IMR-90 (cell line): Measurements from ENCODE around the gene BHLHA15. TPM values are rescaled to one million over a fixed set of nuclear protein-coding genes. Genes with fewer than 3 reads are reported as not detected.

Source experiments
- ATAC-seq: fragments of 200-7000 bp; cut with Tn5 transposase; 2 replicates; pipeline ENCODE4 v1.9.1; 2020; ENCODE audit warnings: low read depth, mild to moderate bottlenecking, moderate library complexity
- BruUV-seq: library from RNA; stranded (reverse); fragments of 400-500 nt; replicated peaks from 2 replicates; lab custom pipeline; 2021; lab: Mats Ljungman, UMichigan
- CTCF ChIA-PET: fragments of 300-600 bp; formaldehyde crosslinking; extraction: SDS; loops from one replicate; lab custom pipeline; 2021; ENCODE audit warnings: antibody characterized with exemption; lab: Yijun Ruan, JAX
- POLR2A ChIA-PET: fragments of 300-600 bp; sonication (Branson Sonifier 250); formaldehyde crosslinking; loops from one replicate; lab custom pipeline; 2022; ENCODE audit warnings: antibody characterized with exemption; ENCODE audit not compliant: unreplicated experiment; lab: Charles Lee
- DNase-seq: peaks from one replicate; pipeline ENCODE4 v3.0.0; 2013
- H2AFZ ChIP-seq: replicated peaks from 2 replicates; pipeline ENCODE3; 2013; ENCODE audit warnings: low read length, mild to moderate bottlenecking; ENCODE audit not compliant: poor library complexity
- H2AK5ac ChIP-seq: 2 replicates; pipeline ENCODE4 v1.6.1; 2013; ENCODE audit warnings: low read depth, low read length, inconsistent platforms
- H2AK9ac ChIP-seq: replicated peaks from 2 replicates; pipeline ENCODE3; 2013; ENCODE audit warnings: mild to moderate bottlenecking, low read depth, low read length, moderate library complexity; ENCODE audit not compliant: poor library complexity
- H2BK120ac ChIP-seq: 2 replicates; pipeline ENCODE4 v1.6.1; 2013; ENCODE audit warnings: low read depth, low read length, inconsistent platforms
- H2BK15ac ChIP-seq: 3 replicates; pipeline ENCODE4 v1.6.1; 2013; ENCODE audit warnings: low read depth, low read length, inconsistent platforms
- H2BK20ac ChIP-seq: 2 replicates; pipeline ENCODE4 v1.6.1; 2013; ENCODE audit warnings: low read depth, mild to moderate bottlenecking, inconsistent platforms, low read length, moderate library complexity
- H2BK5ac ChIP-seq: 2 replicates; pipeline ENCODE4 v1.6.1; 2013; ENCODE audit warnings: mild to moderate bottlenecking, low read depth, low read length, inconsistent platforms; ENCODE audit not compliant: poor library complexity, severe bottlenecking
- H3K14ac ChIP-seq: replicated peaks from 2 replicates; pipeline ENCODE4 v1.6.1; 2013; ENCODE audit warnings: low read depth, low read length, inconsistent platforms
- H3K18ac ChIP-seq: 2 replicates; pipeline ENCODE4 v1.6.1; 2013; ENCODE audit warnings: low read depth, low read length, control low read depth
- H3K23ac ChIP-seq: 2 replicates; pipeline ENCODE4 v1.6.1; 2013; ENCODE audit warnings: low read depth, low read length, inconsistent platforms
- H3K27ac ChIP-seq: 2 replicates; pipeline ENCODE4 v1.5.1; 2013; ENCODE audit warnings: mild to moderate bottlenecking, control low read depth, low read length; ENCODE audit not compliant: insufficient read depth
- H3K27me3 ChIP-seq: 2 replicates; pipeline ENCODE4 v1.6.1; 2013; ENCODE audit warnings: low read length; ENCODE audit not compliant: control insufficient read depth, insufficient read depth
- H3K36me3 ChIP-seq: 2 replicates; pipeline ENCODE4 v1.6.1; 2013; ENCODE audit warnings: low read length, mixed read lengths; ENCODE audit not compliant: control insufficient read depth, insufficient read depth
- H3K4ac ChIP-seq: 2 replicates; pipeline ENCODE4 v1.6.1; 2013; ENCODE audit warnings: low read depth, low read length, inconsistent platforms
- H3K4me1 ChIP-seq: 2 replicates; pipeline ENCODE4 v1.6.1; 2013; ENCODE audit warnings: low read length, mixed read lengths; ENCODE audit not compliant: control insufficient read depth, insufficient read depth
- H3K4me2 ChIP-seq: 2 replicates; pipeline ENCODE4 v1.6.1; 2013; ENCODE audit warnings: low read depth, mild to moderate bottlenecking, control low read depth, low read length, moderate library complexity
- H3K4me3 ChIP-seq: 2 replicates; pipeline ENCODE4 v1.5.1; 2013; ENCODE audit warnings: low read depth, mild to moderate bottlenecking, control low read depth, low read length, moderate library complexity; ENCODE audit not compliant: insufficient read depth
- H3K56ac ChIP-seq: 2 replicates; pipeline ENCODE4 v1.6.1; 2013; ENCODE audit warnings: low read length, inconsistent platforms; ENCODE audit not compliant: insufficient read depth; ENCODE audit errors: extremely low read depth
- H3K79me1 ChIP-seq, 2 experiments: 2 replicates each; pipeline ENCODE4 v1.6.1; 2013; ENCODE audit warnings: low read length in 2 of 2, inconsistent platforms in 1 of 2, low read depth in 1 of 2
- H3K9ac ChIP-seq: 2 replicates; pipeline ENCODE4 v1.6.1; 2013; ENCODE audit warnings: low read depth, low read length, control low read depth
- H3K9me1 ChIP-seq: 2 replicates; pipeline ENCODE4 v1.6.1; 2013; ENCODE audit warnings: low read length, inconsistent platforms; ENCODE audit not compliant: insufficient read depth
- H3K9me3 ChIP-seq: 2 replicates; pipeline ENCODE4 v1.6.1; 2013; ENCODE audit warnings: low read length; ENCODE audit not compliant: control insufficient read depth, insufficient read depth
- H4K20me1 ChIP-seq: 2 replicates; pipeline ENCODE4 v1.6.1; 2013; ENCODE audit warnings: low read length, inconsistent platforms; ENCODE audit not compliant: insufficient read depth
- H4K5ac ChIP-seq: 2 replicates; pipeline ENCODE4 v1.6.1; 2013; ENCODE audit warnings: mild to moderate bottlenecking, low read depth, low read length, control low read depth
- H4K8ac ChIP-seq, 2 experiments: 2 replicates each; pipeline ENCODE4 v1.6.1; 2013; ENCODE audit warnings: low read depth in 2 of 2, low read length in 2 of 2, control low read depth in 1 of 2, inconsistent platforms in 1 of 2
- H4K91ac ChIP-seq: 2 replicates; pipeline ENCODE4 v1.6.1; 2013; ENCODE audit warnings: low read depth, low read length, inconsistent platforms; ENCODE audit not compliant: insufficient read depth
- BHLHE40 ChIP-seq: fragments of 150-350 bp; IDR thresholded peaks from 2 replicates; pipeline ENCODE4 v1.6.1; 2016; ENCODE audit warnings: mild to moderate bottlenecking, low read depth, low read length
- CEBPB ChIP-seq: IDR thresholded peaks from 2 replicates; pipeline ENCODE4 v1.6.1; 2012; ENCODE audit warnings: low read depth, low read length, improper control_type of control experiment
- CHD1 ChIP-seq: IDR thresholded peaks from 2 replicates; pipeline ENCODE4 v1.6.1; 2012; ENCODE audit warnings: low read depth, low read length, improper control_type of control experiment
- FOS ChIP-seq: fragments of 150-350 bp; IDR thresholded peaks from 2 replicates; pipeline ENCODE4 v1.6.1; 2016; ENCODE audit warnings: low read depth, low read length
- MAFK ChIP-seq: IDR thresholded peaks from 2 replicates; pipeline ENCODE4 v1.6.1; 2012; ENCODE audit warnings: low read depth, low read length, improper control_type of control experiment
- MAZ ChIP-seq: IDR thresholded peaks from 2 replicates; pipeline ENCODE4 v1.6.1; 2012; ENCODE audit warnings: low read depth, mild to moderate bottlenecking, low read length, improper control_type of control experiment, moderate library complexity, borderline replicate concordance
- MXI1 ChIP-seq: IDR thresholded peaks from 2 replicates; pipeline ENCODE4 v1.6.1; 2012; ENCODE audit warnings: low read depth, mild to moderate bottlenecking, low read length, moderate library complexity, borderline replicate concordance
- NFE2L2 ChIP-seq: fragments of 150-350 bp; IDR thresholded peaks from 2 replicates; pipeline ENCODE4 v1.6.1; 2016; ENCODE audit warnings: low read depth, mild to moderate bottlenecking, low read length
- POLR2A ChIP-seq: IDR thresholded peaks from 2 replicates; pipeline ENCODE4 v1.6.1; 2012; ENCODE audit warnings: mild to moderate bottlenecking, low read depth, low read length
- RAD21 ChIP-seq: IDR thresholded peaks from 2 replicates; pipeline ENCODE4 v1.6.1; 2012; ENCODE audit warnings: low read length, improper control_type of control experiment
- RCOR1 ChIP-seq: IDR thresholded peaks from 2 replicates; pipeline ENCODE4 v1.6.1; 2012; ENCODE audit warnings: mild to moderate bottlenecking, low read length, improper control_type of control experiment; ENCODE audit not compliant: insufficient replicate concordance
- RFX5 ChIP-seq: IDR thresholded peaks from 2 replicates; pipeline ENCODE4 v1.8.0; 2012; ENCODE audit warnings: low read depth, mild to moderate bottlenecking, low read length, moderate library complexity
- WGBS, 2 experiments: methylation state at CpG; one replicate each; pipeline versions ENCODE4 v1.1.5 to v1.1.7; 2013; ENCODE audit warnings: missing lambda C conversion rate in 2 of 2; ENCODE audit not compliant: insufficient read length in 1 of 2; ENCODE audit errors: extremely low coverage in 2 of 2; 5-methylcytosine and 5-hydroxymethylcytosine counted together
- dilution Hi-C: fragments of 300-500 bp; cut with HindIII; formaldehyde crosslinking; loops from one replicate; pipeline ENCODE4 v1.14.3; 2018; ENCODE audit warnings: low sequenced_read_pairs; ENCODE audit not compliant: unreplicated experiment
- in situ Hi-C: fragments of 300-500 bp; cut with MboI; formaldehyde crosslinking; loops from 3 replicates; pipeline ENCODE4 v1.14.3; 2019; ENCODE audit warnings: low sequenced_read_pairs, inconsistent platforms, mixed read lengths
- intact Hi-C: fragments of 100-400 bp; cut with micrococcal nuclease; formaldehyde crosslinking; loops from 2 replicates; pipeline ENCODE4 v1.10.0; 2022
- polyA plus RNA-seq, 3 experiments: library from polyadenylated mRNA; depleted of rRNA; stranded (reverse); fragments of >200 nt; gene quantifications; 2 replicates each; pipeline ENCODE4 v1.2.3, GENCODE V29; 2012; ENCODE audit warnings: low replicate concordance in 1 of 3
- total RNA-seq: library from RNA; depleted of rRNA; stranded (reverse); fragments of >200 nt; gene quantifications from 2 replicates; pipeline ENCODE4 v1.2.3, GENCODE V29; 2012
- TF ChIP-seq, protein P1 (sequence below): fragments of 150-350 bp; IDR thresholded peaks from 2 replicates; pipeline ENCODE4 v1.6.1; 2016; ENCODE audit warnings: low read depth, mild to moderate bottlenecking, low read length, moderate library complexity, borderline replicate concordance
- TF ChIP-seq, protein P2 (sequence below): conservative IDR thresholded peaks from 2 replicates; pipeline ENCODE4 v1.5.1; 2012; ENCODE audit warnings: mild to moderate bottlenecking, low read depth, low read length, improper control_type of control experiment
- TF ChIP-seq, protein P3 (sequence below): fragments of 150-350 bp; IDR thresholded peaks from 2 replicates; pipeline ENCODE4 v1.6.1; 2017; ENCODE audit warnings: mild to moderate bottlenecking, antibody characterized with exemption, low read length, low read depth

BHLHA15 gene
- total and polyA plus RNA-seq, 2 of the 4 experiments (the other 2 are of a cell fraction) = not detected

DNA sequence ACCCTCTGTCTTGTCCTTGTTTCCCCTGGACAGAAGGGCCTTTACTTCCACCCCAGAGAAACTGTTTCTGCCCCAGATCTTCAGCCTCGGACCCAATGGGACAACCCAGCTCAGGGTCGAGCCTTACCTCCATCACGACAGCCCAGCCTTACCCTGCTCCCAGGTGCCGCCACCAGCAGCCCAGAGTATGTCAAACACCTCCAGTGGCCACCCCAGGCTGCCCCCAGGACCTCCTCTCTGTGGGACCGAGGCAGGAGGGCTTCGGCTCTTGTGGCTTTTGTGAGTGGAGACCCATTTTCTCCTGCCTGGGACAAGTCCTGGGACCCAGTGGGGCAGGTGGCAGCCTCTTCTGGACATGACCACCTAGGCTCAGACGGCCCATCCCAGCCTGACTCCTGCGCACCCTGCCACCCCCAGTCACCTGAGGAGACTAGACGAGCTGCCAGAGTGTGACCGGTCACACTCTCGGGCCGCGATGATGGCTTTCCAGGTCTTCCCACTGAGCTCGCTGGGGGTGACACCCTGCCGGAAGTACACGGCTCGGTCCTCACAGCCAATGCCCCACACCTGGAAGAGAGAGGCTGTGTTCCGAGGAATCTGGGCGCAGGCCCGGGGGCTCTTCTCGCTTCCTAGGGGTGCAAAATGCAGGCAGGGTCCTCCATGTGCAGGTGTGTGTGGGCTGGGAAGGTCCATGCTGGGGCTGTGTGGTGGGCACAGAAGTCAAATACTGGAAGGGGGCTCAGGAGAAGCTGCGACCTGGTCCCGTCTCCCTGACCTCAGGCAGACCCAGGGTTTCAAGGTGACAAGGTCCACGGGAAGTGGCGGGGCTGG lies 25.3 kb downstream of the BHLHA15 start:
- H3K4me2 ChIP-seq = no peak overlapping the region
- no peak overlapping the region for H4K5ac ChIP-seq
- dilution Hi-C loops = no loop called here
- H2BK15ac ChIP-seq = no peak overlapping the region
- no peak overlapping the region for H2BK120ac ChIP-seq
- no peak overlapping the region for H3K27ac ChIP-seq
- peaks cover 25% of the 10 kb centered on the region for H3K36me3 ChIP-seq
- no peak overlapping the region for H3K14ac ChIP-seq
- no peak overlapping the region for H3K9ac ChIP-seq
- no peaks in the 10 kb centered on the region for H3K9me3 ChIP-seq
- H3K4me1 ChIP-seq = no peaks in the 10 kb centered on the region
- H2BK5ac ChIP-seq = no peak overlapping the region
- no peaks in the 10 kb centered on the region for H3K27me3 ChIP-seq
- no peak overlapping the region for H3K4me3 ChIP-seq
- peaks cover 4% of the 10 kb centered on the region; the same call in 1 of the 2 replicates for H3K9me1 ChIP-seq
- ATAC-seq (no peak), DNase-seq (no peak)
- H3K18ac ChIP-seq = no peak overlapping the region
- intact Hi-C loops = no loop called here
- no peak overlapping the region for H4K91ac ChIP-seq
- CTCF ChIA-PET = no interaction called here
- H2AK5ac ChIP-seq = no peak overlapping the region
- H4K8ac ChIP-seq = no peak overlapping the region
- H2AFZ ChIP-seq = no peak overlapping the region
- 93% methylated on average over 13 of the region's 25 CpGs; no CpG with 5 or more reads in 1 of the 2 experiments for WGBS, 2 experiments
- no peak overlapping the region for H3K56ac ChIP-seq
- POLR2A ChIA-PET = no interaction called here
- no TSS peak for BruUV-seq
- in situ Hi-C loops = loop anchor here (10.0 kb wide), 1 partner anchor 212 kb away; no protein-coding TSS in a partner anchor
- no peak overlapping the region for H3K4ac ChIP-seq
- H4K20me1 ChIP-seq = no peaks in the 10 kb centered on the region
- TF ChIP-seq, protein P1, sequence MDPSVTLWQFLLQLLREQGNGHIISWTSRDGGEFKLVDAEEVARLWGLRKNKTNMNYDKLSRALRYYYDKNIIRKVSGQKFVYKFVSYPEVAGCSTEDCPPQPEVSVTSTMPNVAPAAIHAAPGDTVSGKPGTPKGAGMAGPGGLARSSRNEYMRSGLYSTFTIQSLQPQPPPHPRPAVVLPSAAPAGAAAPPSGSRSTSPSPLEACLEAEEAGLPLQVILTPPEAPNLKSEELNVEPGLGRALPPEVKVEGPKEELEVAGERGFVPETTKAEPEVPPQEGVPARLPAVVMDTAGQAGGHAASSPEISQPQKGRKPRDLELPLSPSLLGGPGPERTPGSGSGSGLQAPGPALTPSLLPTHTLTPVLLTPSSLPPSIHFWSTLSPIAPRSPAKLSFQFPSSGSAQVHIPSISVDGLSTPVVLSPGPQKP = no peak
- TF ChIP-seq, protein P2, sequence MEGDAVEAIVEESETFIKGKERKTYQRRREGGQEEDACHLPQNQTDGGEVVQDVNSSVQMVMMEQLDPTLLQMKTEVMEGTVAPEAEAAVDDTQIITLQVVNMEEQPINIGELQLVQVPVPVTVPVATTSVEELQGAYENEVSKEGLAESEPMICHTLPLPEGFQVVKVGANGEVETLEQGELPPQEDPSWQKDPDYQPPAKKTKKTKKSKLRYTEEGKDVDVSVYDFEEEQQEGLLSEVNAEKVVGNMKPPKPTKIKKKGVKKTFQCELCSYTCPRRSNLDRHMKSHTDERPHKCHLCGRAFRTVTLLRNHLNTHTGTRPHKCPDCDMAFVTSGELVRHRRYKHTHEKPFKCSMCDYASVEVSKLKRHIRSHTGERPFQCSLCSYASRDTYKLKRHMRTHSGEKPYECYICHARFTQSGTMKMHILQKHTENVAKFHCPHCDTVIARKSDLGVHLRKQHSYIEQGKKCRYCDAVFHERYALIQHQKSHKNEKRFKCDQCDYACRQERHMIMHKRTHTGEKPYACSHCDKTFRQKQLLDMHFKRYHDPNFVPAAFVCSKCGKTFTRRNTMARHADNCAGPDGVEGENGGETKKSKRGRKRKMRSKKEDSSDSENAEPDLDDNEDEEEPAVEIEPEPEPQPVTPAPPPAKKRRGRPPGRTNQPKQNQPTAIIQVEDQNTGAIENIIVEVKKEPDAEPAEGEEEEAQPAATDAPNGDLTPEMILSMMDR = no peak
- no peak for TF ChIP-seq CHD1
- TF ChIP-seq MXI1 = no peak
- no peak for TF ChIP-seq RCOR1
- no peak for TF ChIP-seq RAD21
- no peak for TF ChIP-seq CEBPB
- TF ChIP-seq BHLHE40 = no peak
- TF ChIP-seq MAFK = no peak
- TF ChIP-seq RFX5 = no peak
- TF ChIP-seq POLR2A = no peak
- no peak for TF ChIP-seq MAZ
- TF ChIP-seq, protein P3, sequence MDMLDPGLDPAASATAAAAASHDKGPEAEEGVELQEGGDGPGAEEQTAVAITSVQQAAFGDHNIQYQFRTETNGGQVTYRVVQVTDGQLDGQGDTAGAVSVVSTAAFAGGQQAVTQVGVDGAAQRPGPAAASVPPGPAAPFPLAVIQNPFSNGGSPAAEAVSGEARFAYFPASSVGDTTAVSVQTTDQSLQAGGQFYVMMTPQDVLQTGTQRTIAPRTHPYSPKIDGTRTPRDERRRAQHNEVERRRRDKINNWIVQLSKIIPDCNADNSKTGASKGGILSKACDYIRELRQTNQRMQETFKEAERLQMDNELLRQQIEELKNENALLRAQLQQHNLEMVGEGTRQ = no peak
- TF ChIP-seq NFE2L2 = no peak
- no peak for TF ChIP-seq FOS
- H2BK20ac ChIP-seq = no peak overlapping the region
- H3K79me1 ChIP-seq = no peaks in the 10 kb centered on the region
- H2AK9ac ChIP-seq = no peak overlapping the region
- no peak overlapping the region for H3K23ac ChIP-seq
